HS-27A (cell line): ENCODE measurements around the gene GRIP1.

Experiments
- DNase-seq: peaks from one replicate; pipeline ENCODE4 v3.0.0-alpha.2; 2012; ENCODE audit warnings: low read depth, missing footprints

The GRIP1 gene

DNA sequence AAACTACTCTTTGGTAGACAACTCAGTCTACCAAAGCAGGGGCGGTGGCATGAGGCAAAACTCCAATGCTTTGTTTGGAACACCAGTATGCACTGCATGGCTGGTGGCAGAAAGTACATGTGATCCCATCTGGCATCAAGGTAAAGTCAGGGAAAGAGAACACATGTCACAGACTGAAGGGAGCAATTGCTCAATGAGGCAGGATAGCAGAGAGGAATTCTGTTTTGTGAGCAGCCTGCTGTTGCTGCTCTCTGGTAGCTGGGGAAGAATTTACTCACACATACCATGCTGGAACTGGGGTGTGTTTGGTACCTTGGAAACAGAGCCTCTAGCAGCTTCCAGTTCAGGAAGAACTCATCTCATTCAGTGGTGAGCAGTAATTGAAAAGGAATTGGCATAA is 291.8 kb downstream of the GRIP1 start:
- no peak for DNase-seq

DNA sequence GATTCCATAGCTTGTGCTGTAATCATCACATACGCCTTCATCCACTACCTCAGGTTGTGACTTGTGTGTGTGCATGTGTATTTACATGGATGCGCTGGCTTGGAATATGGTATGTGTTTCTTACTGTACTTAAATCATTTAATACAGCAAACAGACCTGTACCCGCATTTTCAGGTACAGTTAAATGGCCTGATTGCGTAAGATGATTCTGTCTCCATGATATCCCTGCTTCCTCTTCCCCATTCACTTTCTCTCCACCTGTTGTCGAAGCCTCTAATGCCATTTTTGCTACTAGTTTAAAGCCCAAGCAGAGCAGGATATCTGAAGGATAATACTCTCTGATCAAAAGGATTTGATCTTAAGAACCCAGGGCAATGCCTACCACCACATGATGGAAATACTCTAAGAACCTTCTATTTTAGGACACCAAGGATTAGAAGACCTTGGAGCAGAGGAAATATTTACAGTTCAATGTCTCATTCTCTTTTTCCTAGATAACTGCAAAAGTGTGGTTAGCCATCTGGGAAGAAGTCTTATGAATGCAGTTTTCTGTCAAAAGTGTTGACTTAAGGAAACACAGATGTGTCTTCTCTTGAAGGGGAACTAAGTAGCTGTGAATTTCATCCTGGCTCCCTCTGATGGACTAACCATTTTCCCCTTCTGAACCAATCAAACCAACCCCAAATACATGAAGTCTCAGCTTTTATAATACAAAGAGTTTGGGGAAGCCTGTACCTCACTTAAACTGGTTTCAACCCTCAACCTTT is 297.9 kb downstream of the GRIP1 start:
- DNase-seq: no peak

DNA sequence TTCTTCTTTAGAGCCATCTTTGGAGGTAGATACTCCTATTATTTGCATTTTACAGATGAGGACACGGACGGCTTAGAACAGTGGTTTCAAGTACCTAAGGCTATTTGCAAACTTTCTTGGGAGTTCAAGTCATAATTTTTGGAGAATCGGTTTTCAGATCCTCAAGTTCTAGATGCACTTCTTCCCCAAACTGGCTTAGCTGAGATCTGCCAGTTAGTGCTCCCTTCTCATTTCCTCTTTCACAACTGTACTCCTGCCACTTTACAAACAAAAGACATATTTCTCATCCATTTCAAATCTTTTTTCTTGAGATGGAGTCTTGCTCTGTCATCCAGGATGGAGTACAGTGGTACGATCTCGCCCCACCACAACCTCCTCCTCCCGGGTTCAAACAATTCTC is 299.3 kb downstream of the GRIP1 start:
- DNase-seq: no peak

DNA sequence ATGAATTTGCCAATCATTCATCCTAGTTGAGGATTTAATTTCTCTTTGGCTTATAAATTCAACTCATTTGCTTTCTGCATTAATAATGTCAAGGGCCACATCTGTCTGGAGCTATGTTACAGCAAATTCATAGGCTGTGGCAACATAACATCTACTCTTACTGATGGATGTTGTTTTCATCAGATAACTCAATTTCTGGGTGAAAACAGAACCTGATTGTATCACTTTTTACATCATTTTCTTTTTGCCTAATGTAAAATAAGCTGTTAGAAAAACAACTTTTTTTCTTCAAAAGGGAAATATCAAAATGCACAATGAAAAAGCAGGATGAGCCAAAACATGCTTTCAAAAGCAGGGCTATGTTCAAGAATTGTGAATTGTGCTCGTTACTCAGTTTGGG is 303.3 kb downstream of the GRIP1 start:
- DNase-seq: no peak

DNA sequence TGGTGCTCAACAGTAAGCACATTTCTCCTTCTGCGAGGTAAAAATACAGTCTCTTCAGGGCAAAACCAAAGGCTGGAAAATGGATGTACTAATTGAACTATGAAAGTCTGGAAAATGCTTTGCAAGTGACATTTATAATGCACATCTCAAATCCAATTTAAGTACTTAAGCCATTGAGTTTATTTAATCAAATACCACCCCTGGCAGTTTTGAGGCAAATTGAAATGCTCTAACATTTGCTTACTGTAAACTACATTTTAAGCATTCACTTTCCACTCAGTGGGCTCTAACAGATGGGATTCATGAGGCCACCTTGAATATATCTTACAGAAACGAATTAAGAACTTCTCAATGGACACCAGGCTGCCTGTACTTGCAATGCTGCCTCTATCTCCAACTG is 306.9 kb downstream of the GRIP1 start:
- DNase-seq: no peak

DNA sequence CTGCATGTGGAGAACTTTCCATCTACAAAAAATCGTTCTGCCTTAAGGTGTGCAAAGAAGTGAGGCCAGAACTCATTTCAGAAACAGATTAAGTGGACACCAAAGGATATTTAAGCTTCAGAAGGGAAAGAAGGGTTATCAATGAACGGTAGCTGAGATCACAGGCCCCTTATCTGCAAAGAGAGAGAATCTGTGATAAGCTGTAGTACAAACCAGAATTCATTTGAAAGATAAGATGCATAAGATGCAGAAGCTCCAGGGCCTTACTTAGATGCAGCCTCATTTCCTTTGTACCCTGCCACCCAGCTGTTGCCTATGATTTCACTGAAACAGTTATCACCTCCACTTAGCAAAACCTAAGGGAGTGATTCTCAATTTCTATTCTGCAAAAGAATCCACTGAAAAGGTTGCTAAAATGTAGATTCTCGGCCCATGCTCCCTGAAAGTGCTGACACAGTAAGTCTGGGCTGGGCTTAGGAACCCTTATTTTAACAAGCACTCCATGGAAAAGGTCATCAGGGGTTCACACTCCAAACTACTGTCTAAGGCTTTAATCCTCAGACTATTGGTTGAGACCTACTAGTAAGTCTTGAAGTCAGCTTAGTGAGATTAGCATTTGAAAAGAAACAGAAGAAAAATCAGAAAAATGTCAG is 311.7 kb downstream of the GRIP1 start:
- no peak for DNase-seq

DNA sequence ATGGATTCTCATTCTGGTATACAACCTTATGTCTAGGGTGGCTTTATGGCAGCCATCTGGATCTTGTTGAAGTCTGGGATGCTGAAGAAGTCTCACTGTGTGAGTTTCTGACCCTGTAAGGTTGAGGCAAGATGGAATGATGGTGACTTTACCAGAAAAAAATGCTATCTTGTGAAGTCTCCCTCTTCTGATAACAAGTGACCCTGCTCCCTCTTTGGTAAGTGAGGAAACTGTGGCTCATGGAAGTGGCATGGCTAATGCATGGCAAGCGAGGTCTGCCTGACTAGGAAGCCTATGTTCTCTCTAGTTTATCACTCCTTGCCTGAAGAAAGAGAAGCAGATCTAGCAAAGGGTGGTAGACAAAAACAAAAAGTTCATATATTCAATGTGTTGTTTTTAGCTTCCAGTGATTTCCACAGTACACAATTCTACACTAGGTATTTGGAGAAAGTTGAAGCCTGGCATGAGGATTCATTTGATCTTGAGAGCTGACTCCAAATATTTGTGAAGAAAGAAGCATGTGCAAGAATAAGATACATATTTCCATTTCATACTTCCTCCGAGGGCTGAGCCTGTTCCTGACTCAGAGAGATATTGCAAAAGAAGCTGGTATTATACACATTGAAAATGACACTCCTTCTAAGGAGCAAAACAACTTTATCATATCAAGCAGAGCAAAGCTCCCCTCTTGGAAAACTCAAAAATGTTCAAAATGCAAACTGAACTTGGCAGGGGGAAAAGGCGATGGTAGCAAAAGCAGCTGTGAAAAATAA is 313.0 kb downstream of the GRIP1 start:
- no peak for DNase-seq

DNA sequence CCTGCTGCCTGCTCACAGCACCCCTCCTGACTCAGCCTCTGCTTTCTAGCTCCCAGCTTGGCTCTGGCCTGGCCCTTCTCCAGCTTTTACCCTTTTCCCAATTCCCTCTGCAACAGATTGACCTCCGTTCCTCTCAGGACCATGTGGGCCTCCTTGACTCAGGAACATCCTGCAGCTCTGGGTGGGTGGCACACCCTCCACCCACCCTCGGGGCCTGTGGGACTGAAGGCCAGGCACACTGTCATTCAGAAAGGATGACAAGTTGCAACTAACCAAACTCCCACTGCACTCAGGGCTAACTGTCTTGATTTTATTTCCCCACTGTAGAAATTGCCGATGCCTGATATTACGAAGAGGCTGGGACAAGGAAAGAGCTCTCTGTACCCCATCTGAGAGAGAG is 317.2 kb downstream of the GRIP1 start:
- DNase-seq: no peak

DNA sequence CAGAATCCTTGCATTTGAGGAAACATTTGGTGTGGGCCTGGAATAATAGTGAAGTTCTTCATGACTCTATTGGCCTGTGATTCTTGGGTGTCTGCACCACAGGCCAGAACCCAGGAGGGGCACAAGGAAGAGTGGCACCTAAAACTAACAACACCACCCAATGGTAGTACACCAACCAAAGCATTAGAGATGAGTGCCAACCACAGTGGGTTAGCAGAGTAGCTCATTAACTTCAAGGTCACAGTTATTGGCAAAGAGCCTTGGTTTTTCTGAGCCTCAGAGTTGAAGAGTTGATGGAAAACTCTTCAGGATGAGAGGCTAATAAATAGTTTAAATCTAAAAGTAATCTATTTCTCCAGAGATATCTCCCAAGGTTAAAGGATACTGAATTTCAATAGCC is 319.6 kb downstream of the GRIP1 start:
- DNase-seq: no peak

DNA sequence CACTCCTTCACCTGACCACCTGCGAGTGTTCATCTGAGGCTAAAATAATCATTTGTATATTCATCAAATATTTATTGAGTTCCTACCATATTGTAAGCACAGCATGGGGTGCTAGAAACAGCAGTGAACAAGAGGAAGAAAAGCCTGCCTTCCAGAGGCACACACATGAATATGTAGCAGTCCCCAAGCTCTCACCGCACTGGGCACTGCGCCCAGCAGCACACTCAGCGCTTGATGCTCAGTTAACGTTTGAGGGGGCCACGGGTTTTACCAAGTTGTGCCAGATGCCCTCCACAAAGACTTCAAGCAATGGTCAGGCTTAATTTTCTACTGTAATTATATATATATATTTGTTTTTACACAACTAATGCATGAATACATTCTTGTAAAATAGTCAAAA is 324.6 kb downstream of the GRIP1 start:
- DNase-seq: no peak

DNA sequence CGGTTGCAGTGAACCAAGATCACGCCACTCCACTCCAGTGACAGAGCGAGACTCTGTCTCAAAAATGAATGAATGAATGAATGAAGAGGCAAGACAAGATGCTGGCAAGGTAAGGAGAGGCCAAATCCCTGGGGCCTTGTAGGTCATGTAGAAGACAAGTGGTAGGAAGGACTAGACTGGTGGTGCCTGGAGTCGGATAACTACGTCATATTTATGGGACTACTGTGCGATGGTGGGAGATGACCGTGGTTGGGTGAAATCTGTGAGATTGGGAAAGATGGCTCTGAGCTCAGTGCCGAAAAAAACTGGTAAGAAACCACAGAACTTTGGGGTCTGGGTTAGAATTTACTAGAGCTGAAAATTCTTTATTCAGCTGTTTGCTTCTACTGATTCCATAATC is 326.0 kb downstream of the GRIP1 start:
- DNase-seq: no peak

DNA sequence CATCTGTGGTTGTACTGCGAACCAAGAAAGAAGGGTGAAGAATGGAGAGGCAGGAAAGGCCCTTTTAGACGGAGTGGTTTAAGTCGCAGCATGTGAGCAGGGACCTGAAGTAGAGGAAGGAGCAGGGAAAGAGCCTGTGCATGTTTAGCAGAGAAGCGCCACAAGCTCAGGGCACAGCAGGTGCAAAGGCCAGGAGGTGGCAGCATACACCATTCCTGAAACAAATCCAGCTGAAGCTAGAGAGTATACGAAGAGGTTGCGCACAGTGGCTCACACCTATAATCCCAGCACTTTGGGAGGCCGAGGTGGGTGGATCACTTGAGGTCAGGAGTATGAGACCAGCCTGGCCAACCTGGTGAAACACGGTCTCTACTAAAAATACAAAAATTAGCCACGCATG is 326.7 kb downstream of the GRIP1 start:
- no peak for DNase-seq

DNA sequence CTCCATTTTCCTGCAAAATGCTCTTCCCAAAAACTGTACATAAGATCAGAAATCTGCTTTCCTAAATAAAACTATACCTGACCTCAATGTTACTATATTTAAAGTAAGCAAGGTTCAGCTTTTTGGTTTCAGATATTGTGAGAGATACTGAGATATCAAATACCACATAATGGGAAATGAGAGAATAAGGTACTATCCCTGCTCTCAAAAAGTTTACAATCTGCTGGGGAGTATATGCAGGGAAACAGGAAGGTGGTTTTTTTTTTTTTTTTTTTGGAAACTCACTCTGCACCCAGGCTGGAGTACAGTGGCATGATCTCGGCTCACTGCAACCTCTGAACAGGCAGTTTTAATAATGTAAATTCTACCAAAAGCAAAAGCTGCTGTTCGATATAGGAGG is 327.6 kb downstream of the GRIP1 start:
- DNase-seq: no peak

DNA sequence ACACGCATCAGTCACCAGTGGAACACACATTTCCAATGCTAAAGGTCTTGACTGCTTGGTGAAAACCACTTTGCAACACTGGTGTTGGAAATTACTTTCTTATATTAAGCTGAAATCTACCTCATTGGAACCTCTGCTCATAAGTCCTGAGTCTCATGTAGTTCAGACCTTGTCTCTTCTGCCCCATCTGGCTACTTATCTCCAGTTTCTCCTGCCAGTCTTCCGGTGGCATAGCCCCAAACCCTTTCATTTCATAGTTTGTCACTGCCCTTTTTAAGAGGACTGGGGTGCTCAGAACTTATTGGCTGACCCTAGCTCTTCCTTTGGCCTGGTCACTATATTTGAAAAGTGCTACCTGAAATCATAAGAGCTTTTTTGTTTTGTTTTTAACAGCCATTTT is 332.9 kb downstream of the GRIP1 start:
- DNase-seq: no peak

DNA sequence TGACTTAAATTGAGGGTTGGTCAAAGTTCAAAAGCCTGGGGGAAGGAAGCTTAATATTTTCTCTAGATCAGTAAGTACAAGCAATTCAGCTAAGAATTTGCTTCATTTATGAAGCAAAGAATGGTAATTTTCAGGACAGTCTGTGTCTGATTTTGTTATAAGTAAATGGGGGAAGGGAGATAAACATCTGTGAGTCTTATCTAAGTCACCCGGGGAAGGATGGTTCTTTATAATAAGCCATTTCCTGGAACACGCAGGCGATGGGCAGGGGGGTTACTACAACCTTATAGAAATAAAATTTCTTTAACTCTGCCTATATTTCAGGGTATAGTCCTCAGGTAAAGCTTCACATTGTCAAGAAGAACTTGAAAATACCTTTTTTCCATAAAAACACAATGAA is 333.7 kb downstream of the GRIP1 start:
- no peak for DNase-seq

DNA sequence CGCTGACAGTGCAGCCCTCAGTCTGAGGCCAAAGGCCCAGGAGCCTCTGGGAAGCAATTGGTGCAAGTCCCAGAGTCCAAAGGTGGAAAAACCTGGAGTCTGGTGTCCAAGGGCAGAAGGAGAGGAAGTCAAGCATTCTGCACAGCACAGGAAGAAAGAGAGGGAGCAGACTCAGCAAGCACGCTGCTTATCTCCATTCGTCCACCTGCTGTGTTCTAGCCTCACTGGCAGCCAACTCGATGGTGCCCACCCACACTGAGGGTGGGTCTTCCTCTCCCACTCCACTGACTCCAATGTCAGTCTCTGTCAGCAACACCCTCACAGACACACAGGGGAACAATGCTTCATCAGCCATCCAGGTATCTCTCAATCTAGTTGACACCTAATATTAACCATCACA is 337.8 kb downstream of the GRIP1 start:
- DNase-seq: no peak

DNA sequence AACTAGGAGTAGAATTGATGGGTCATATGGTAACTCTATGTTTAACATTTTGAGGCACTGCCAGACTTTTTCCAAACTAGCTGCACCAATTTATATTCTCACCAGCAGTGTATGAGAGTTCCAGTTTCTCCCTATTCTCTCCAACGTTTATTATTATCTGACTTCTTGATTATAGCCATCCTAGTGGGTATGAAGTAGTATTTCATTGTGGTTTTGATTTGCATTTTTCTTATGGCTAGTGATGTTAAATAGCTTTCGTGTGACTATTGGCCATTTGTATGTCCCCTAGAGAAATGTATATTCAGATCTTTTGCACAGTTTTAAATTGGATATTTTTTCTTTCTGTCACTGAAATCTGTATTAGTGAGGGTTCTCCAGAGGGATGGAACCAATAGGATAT is 338.7 kb downstream of the GRIP1 start:
- no peak for DNase-seq

DNA sequence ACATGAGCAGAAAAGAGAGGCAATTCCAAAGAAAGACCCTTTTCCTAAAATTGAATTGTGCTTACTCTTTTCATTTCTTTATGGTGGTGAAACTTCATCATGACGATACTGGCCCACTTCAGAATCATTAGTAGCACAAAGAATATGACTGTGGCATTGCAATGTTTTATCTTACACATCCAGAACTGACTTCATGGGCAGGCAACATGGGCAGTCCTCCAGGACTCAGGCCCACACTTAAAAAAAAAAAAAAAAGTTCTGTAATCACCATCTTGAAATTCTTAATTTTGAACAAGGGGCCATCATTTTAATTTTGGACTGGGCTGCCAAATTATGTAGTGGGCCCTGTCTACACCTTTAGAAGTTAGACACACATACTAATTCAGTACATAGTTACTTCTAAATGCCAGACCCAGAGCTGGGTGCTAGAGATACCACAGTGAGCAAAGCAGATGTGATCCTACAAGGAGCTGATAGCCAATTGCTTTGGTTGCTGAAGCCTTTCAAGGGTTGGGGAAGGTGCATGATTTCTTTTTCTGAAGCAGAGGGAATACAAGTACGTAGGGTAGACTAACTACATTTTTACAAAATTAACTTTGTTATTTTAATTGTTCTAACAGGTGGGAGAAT is 341.4 kb downstream of the GRIP1 start:
- DNase-seq: no peak

DNA sequence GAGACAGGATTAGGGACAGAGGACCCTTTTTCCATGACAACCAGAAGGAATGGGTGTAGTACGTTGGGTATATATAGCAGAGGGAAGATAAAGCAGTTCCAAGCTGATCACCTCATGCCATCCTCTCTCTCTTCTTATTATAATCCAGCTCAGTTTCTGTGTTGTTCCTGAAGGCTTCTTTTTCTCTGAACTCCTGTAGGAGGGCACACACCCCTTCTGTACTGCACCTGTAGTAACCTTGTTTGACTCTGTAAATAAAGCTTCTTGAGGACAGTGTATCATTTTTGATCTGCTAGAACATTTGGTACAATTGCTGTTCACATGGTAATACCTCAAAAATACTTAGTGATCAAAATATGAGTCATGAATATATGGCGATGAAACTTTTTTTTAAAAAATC is 343.1 kb downstream of the GRIP1 start:
- no peak for DNase-seq

DNA sequence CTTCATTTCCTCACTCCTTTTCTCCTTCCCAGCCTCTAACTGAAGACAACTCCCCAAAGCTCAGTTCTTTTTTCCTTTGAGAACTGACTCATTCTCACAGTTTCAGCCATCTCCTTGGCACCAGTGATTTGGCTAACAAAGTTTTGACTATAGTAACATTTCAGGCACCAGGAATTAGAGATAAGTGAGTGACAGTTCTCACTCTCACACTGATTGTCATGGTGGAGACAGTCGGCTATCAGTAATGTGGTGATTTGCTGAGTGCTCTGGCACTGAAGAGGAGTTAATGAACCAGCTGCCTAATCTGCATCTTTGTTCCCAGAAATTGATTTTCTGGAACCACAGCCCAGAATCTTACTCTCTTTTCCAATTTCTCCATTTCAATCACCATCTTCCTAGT is 347.1 kb downstream of the GRIP1 start:
- DNase-seq: no peak

DNA sequence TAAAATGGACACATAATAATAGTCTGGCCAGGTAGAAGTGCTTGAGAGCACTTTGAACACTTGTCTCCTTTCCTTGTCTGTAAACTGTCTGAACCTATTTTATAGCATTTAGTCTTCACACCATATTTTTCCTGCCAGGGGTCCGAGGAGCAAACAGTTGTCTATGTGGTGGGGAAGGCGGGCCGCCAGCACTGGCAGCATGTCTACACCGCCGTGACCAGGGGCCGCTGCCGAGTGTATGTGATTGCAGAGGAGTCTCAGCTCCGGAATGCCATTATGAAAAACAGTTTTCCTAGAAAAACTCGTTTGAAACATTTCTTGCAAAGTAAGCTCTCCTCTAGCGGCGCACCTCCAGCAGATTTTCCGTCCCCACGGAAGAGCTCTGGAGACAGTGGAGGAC is 347.9 kb downstream of the GRIP1 start:
- no peak for DNase-seq

DNA sequence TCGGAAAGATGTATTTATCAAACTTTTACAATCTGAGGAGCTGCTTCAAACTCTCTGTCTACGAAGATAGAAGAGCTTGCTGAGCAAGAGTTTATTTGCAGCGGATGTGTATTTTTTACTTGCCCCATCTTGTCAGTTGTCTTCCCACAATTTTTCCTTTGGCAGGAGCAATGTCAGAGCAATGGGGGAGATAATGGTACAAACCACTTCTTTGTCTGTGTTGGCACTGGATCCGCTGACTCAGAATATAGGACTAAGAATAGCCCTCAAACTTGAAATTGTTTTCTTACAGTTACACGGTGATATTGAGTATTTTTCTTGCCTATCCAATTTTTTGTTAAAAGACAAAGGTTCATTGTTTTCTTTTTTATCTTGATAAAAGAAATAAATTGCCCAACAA is 348.9 kb downstream of the GRIP1 start:
- no peak for DNase-seq

DNA sequence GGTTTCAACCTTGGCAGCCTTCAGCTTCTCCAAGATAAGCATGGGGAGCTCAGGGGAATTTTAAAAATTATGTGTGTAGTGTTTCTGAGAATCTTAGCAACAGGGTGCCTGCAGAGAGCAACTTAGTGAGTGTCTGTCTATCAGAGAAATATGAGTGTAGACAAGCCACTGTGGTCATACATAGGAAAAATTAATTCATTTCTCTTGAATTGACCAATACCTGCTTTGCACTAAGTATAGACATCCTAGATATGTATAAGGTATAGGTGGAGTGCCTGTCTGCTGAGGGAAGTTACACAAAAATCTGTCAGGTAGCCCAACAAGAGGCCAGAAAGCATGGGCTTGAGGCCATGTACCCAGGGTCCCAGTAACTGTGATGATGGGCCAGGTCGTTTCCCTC is 355.9 kb downstream of the GRIP1 start:
- no peak for DNase-seq
